MCF 10A (cell line): ENCODE measurements around the gene PRR4. TPM values are rescaled to one million over a fixed set of nuclear protein-coding genes. Genes with fewer than 3 reads are reported as not detected.

Source experiments
- BruUV-seq: library from RNA; stranded (reverse); fragments of 400-500 nt; replicated peaks from 2 replicates; lab custom pipeline; 2021; lab: Mats Ljungman, UMichigan
- CTCF ChIA-PET: fragments of 300-600 bp; sonication (Branson Sonifier 250); formaldehyde crosslinking; extraction: SDS; loops from one replicate; lab custom pipeline; 2021; ENCODE audit warnings: antibody characterized with exemption, inconsistent platforms; lab: Yijun Ruan, JAX
- POLR2A ChIA-PET: fragments of 300-600, 350-650 bp; sonication (Branson Sonifier 250); formaldehyde crosslinking; extraction: SDS; loops from one replicate; lab custom pipeline; 2020; ENCODE audit warnings: antibody characterized with exemption, inconsistent platforms; lab: Yijun Ruan, JAX
- DNase-seq: peaks from one replicate; pipeline ENCODE4 v3.0.0-alpha.2; 2018; ENCODE audit not compliant: unreplicated experiment
- H3K27ac Mint-ChIP-seq: one replicate; pipeline ENCODE4 v1.8.0; 2022; ENCODE audit warnings: mild to moderate bottlenecking, low read depth, mixed read lengths; ENCODE audit not compliant: unreplicated experiment
- H3K27me3 Mint-ChIP-seq: one replicate; pipeline ENCODE4 v1.8.0; 2022; ENCODE audit warnings: mixed read lengths; ENCODE audit not compliant: insufficient read depth, unreplicated experiment
- H3K36me3 Mint-ChIP-seq: one replicate; pipeline ENCODE4 v1.8.0; 2022; ENCODE audit warnings: mild to moderate bottlenecking, moderate library complexity, mixed read lengths; ENCODE audit not compliant: insufficient read depth, unreplicated experiment
- H3K4me1 Mint-ChIP-seq: one replicate; pipeline ENCODE4 v1.8.0; 2022; ENCODE audit warnings: mixed read lengths; ENCODE audit not compliant: insufficient read depth, unreplicated experiment
- H3K4me3 Mint-ChIP-seq: one replicate; pipeline ENCODE4 v1.8.0; 2022; ENCODE audit warnings: mild to moderate bottlenecking, moderate library complexity, mixed read lengths; ENCODE audit not compliant: unreplicated experiment
- H3K9me3 Mint-ChIP-seq: one replicate; pipeline ENCODE4 v1.8.0; 2022; ENCODE audit warnings: mixed read lengths; ENCODE audit not compliant: unreplicated experiment
- intact Hi-C: fragments of 100-400 bp; cut with micrococcal nuclease; formaldehyde crosslinking; loops from 2 replicates; pipeline ENCODE4 v1.14.1; 2022
- total RNA-seq: library from RNA; stranded (reverse); gene quantifications from 2 replicates; pipeline ENCODE4 v1.2.3, GENCODE V29; 2022
- TF ChIP-seq, protein P1 (sequence below): fragments of 200-600 bp; IDR thresholded peaks from one replicate; pipeline ENCODE4 v1.8.0; 2022; ENCODE audit warnings: antibody characterized with exemption, mild to moderate bottlenecking; ENCODE audit not compliant: unreplicated experiment

PRR4 gene
- total RNA-seq, 1 experiment from 2014 or later = 7.7 TPM

DNA sequence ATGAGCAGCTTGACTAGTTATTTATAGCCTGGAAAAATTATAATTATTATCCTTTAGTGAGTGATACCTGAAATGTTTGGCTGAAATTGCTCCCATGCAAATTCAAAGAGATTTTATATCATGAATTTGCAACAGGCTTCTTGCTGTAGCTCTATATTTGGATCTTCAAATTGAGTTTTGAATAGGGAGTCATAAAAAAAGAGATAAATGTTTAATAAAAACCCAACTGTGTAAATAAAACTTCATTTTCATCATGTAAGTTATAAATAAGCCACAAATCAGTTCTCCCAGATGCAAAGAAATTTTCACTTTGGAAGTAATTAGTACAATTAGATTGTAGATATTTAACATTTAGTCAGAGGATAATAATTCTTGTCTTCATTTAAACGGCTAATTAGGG lies 42.1 kb downstream of the PRR4 start, which contains the start of gene TAS2R8:
Gene TAS2R8 (minus strand): TSS at position 101 of the 400 bp plus-strand sequence. CDS start 306 bp downstream, outside the sequence.
- no peak within 1 kb of the TSS for H3K4me3 Mint-ChIP-seq
- H3K27ac Mint-ChIP-seq = no peak within 1 kb of the TSS
- peaks cover 68% of the 10 kb centered on the region for H3K27me3 Mint-ChIP-seq
- BruUV-seq = no TSS peak
- H3K9me3 Mint-ChIP-seq = no peaks in the 10 kb centered on the region
- ChIA-PET POLR2A (no interaction called here), CTCF (no interaction called here)
- no peak for DNase-seq
- H3K4me1 Mint-ChIP-seq = no peaks in the 10 kb centered on the region
- TF ChIP-seq, protein P1, sequence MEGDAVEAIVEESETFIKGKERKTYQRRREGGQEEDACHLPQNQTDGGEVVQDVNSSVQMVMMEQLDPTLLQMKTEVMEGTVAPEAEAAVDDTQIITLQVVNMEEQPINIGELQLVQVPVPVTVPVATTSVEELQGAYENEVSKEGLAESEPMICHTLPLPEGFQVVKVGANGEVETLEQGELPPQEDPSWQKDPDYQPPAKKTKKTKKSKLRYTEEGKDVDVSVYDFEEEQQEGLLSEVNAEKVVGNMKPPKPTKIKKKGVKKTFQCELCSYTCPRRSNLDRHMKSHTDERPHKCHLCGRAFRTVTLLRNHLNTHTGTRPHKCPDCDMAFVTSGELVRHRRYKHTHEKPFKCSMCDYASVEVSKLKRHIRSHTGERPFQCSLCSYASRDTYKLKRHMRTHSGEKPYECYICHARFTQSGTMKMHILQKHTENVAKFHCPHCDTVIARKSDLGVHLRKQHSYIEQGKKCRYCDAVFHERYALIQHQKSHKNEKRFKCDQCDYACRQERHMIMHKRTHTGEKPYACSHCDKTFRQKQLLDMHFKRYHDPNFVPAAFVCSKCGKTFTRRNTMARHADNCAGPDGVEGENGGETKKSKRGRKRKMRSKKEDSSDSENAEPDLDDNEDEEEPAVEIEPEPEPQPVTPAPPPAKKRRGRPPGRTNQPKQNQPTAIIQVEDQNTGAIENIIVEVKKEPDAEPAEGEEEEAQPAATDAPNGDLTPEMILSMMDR = no peak
- H3K36me3 Mint-ChIP-seq = no peaks in the 10 kb centered on the region
- intact Hi-C loops = no loop called here

DNA sequence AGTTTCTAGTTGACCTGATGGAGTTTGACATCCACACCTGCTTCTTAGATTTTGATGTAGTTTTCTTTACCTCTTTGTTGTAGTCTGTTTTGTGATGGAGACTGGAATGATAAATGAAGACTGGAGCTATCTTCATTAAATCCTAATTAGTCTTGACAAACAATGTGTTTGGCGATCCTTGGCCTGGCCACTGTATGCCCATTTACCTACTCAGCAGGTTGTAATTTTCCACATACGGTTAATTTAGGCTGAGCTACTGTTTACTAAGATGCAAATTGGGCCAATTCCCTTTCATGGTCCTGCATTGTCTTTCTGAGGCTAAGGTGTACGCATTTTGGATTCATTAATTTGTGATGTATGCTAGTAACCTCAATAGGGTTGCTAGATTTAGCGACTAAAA lies 46.7 kb downstream of the PRR4 start, which contains the start of gene TAS2R7:
Gene TAS2R7 (minus strand): TSS at position 41 of the 400 bp plus-strand sequence. CDS start 57 bp downstream, outside the sequence.
- H3K36me3 Mint-ChIP-seq = no peaks in the 10 kb centered on the region
- no peak within 1 kb of the TSS for H3K4me3 Mint-ChIP-seq
- ChIA-PET CTCF (interaction anchor here (0.7 kb wide), 1 partner anchor 48 kb away, joined by 3 read pairs; no protein-coding TSS in a partner anchor), POLR2A (no interaction called here)
- no peaks in the 10 kb centered on the region for H3K4me1 Mint-ChIP-seq
- H3K9me3 Mint-ChIP-seq = no peaks in the 10 kb centered on the region
- TF ChIP-seq, protein P1 = no peak
- peaks cover 68% of the 10 kb centered on the region for H3K27me3 Mint-ChIP-seq
- intact Hi-C loops = no loop called here
- DNase-seq = no peak
- no TSS peak for BruUV-seq
- no peak within 1 kb of the TSS for H3K27ac Mint-ChIP-seq

GRCh38 chr12:10801741-10802140 lies 47.5 kb downstream of the PRR4 start:
- no TSS peak for BruUV-seq
- no peak for DNase-seq
- Mint-ChIP-seq H3K27me3 (peaks cover 77% of the 10 kb centered on the region), H3K9me3 (no peaks in the 10 kb centered on the region), H3K4me1 (no peaks in the 10 kb centered on the region), H3K36me3 (no peaks in the 10 kb centered on the region), H3K4me3 (no peak overlapping the region), H3K27ac (no peak overlapping the region)
- CTCF ChIA-PET = no interaction called here
- POLR2A ChIA-PET = no interaction called here
- intact Hi-C loops = no loop called here
- TF ChIP-seq, protein P1 = no peak

Other genes starting within 250 kb of the PRR4 start
- gene MAGOHB, start 235.9 kb downstream of the PRR4 start, total RNA-seq = 36.8 and 44.5 TPM in 2 replicates
- gene STYK1, start 175.4 kb downstream of the PRR4 start, total RNA-seq = 0.14 and 0.56 TPM in 2 replicates
- 545 and 577 TPM in 2 replicates for gene YBX3, start 126.2 kb downstream of the PRR4 start, total RNA-seq
- not detected in 2 replicates for gene TAS2R7, start 46.8 kb downstream of the PRR4 start, total RNA-seq
- gene TAS2R8, start 42.2 kb downstream of the PRR4 start, total RNA-seq = not detected in 2 replicates
- gene TAS2R9, start 39.3 kb downstream of the PRR4 start, total RNA-seq = not detected in 2 replicates
- gene TAS2R10, start 23.1 kb downstream of the PRR4 start, total RNA-seq = 0.91 and 2.1 TPM in 2 replicates
- gene PRH1, start 34.8 kb upstream of the PRR4 start, total RNA-seq = 11.4 and 11.7 TPM in 2 replicates
- gene TAS2R13, start 60.1 kb upstream of the PRR4 start, total RNA-seq = 0.68 and 0.93 TPM in 2 replicates
- gene PRH2, start 79.8 kb upstream of the PRR4 start, total RNA-seq = not detected in 2 replicates
- 1.6 and 1.9 TPM in 2 replicates for gene TAS2R14, start 89.8 kb upstream of the PRR4 start, total RNA-seq
- gene TAS2R50, start 137.4 kb upstream of the PRR4 start, total RNA-seq = 0.86 and 1.1 TPM in 2 replicates
- gene TAS2R20, start 148.8 kb upstream of the PRR4 start, total RNA-seq = 1.1 and 1.8 TPM in 2 replicates
- 2.7 and 3.4 TPM in 2 replicates for gene TAS2R19, start 173.1 kb upstream of the PRR4 start, total RNA-seq
- 1.9 and 2.0 TPM in 2 replicates for gene TAS2R31, start 181.9 kb upstream of the PRR4 start, total RNA-seq
- gene TAS2R46, start 212.8 kb upstream of the PRR4 start, total RNA-seq = 0.69 and 1.1 TPM in 2 replicates
- not detected in 2 replicates for gene TAS2R43, start 242.8 kb upstream of the PRR4 start, total RNA-seq